ENCODE data around the gene SLC12A5.

Gene SLC12A5

DNA sequence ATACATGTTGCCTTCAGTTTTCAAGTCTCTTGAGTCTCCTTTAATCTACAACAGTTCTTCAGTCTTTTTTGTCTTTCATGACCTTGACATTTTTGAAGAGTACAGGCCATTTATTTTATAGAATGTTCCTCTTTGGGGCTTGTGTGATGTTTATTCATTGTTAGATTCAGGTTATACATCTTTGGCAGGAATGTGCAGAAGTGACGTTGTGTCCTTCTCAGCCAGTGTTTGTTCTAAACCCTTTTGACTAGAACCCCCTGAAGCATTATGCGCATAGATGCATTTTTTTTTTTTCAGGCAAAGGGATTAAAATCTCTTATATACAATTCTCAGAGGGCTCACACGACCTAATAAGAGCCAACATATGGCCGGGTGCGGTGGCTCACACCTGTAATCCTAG is 72.0 kb downstream of the SLC12A5 start:
- TF ChIP-seq REST (IDR thresholded peaks at IDR 0.05; ENCODE audit: insufficient read depth in 1 of 2, low read depth in 2 of 2, low read length in 2 of 2) (no peak), SIN3A (IDR thresholded peaks at IDR 0.05; ENCODE audit: borderline replicate concordance, insufficient read depth, low read length) (no peak), POLR2AphosphoS5 (IDR thresholded peaks at IDR 0.05; ENCODE audit: low read depth, low read length) (no peak), TAF1 (IDR thresholded peaks at IDR 0.05; ENCODE audit: borderline replicate concordance, insufficient read depth, low read length) (no peak), FOXP2 (optimal IDR thresholded peaks at IDR 0.05; ENCODE audit: borderline replicate concordance, extremely low read depth, extremely low read length, insufficient read depth) (no peak)

DNA sequence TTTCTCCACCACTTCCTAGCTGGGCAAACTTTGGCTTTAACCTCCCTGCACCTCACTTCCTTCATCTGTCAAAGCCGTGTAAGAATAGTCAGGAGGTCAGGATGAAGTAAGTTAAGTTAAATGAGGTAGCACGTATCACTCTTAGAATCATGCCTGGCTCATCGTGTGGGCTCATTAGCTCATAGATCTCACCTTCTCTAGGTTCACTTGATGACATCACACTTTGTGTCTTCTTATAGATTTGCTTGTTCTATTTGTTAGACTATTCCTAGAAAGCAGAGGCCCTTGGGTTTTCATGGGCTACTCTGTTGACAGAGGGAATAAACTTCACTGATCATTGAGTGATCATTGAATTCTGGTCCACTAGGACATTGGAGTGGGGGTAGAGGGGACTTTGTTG is 72.9 kb downstream of the SLC12A5 start:
- TF ChIP-seq POLR2AphosphoS5 (IDR thresholded peaks at IDR 0.05; ENCODE audit: low read depth, low read length) (no peak), TAF1 (IDR thresholded peaks at IDR 0.05; ENCODE audit: borderline replicate concordance, insufficient read depth, low read length) (no peak), REST (IDR thresholded peaks at IDR 0.05; ENCODE audit: insufficient read depth in 1 of 2, low read depth in 2 of 2, low read length in 2 of 2) (no peak), FOXP2 (optimal IDR thresholded peaks at IDR 0.05; ENCODE audit: borderline replicate concordance, extremely low read depth, extremely low read length, insufficient read depth) (no peak), SIN3A (IDR thresholded peaks at IDR 0.05; ENCODE audit: borderline replicate concordance, insufficient read depth, low read length) (no peak)

GRCh38 chr20:46102940-46103339 is 73.9 kb downstream of the SLC12A5 start:
- no peak for TF ChIP-seq TAF1 (IDR thresholded peaks at IDR 0.05; ENCODE audit: borderline replicate concordance, insufficient read depth, low read length)
- no peak for TF ChIP-seq REST (IDR thresholded peaks at IDR 0.05; ENCODE audit: insufficient read depth in 1 of 2, low read depth in 2 of 2, low read length in 2 of 2)
- no peak for TF ChIP-seq POLR2AphosphoS5 (IDR thresholded peaks at IDR 0.05; ENCODE audit: low read depth, low read length)
- TF ChIP-seq SIN3A (IDR thresholded peaks at IDR 0.05; ENCODE audit: borderline replicate concordance, insufficient read depth, low read length): no peak
- no peak for TF ChIP-seq FOXP2 (optimal IDR thresholded peaks at IDR 0.05; ENCODE audit: borderline replicate concordance, extremely low read depth, extremely low read length, insufficient read depth)

DNA sequence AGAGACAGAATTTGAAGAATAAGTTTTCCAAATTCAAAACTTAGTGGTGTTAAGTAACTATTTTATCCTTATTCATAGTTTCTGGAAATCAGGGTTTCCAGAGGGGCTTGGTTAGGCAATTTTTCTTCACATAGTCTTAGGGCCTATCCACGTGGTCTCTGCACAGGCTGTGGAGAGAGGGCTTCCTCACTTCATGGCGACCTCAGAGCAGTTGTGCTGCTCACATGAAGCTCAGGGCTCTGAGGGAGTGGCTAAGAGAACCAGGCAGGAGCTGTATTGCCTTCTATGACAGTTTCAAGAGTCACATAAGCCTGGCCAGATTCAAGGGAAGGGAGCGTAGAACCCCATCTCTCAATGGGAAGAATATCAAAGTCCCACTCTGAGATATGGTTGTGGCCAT is 75.2 kb downstream of the SLC12A5 start:
- TF ChIP-seq FOXP2 (optimal IDR thresholded peaks at IDR 0.05; ENCODE audit: borderline replicate concordance, extremely low read depth, extremely low read length, insufficient read depth) (no peak), TAF1 (IDR thresholded peaks at IDR 0.05; ENCODE audit: borderline replicate concordance, insufficient read depth, low read length) (no peak)

DNA sequence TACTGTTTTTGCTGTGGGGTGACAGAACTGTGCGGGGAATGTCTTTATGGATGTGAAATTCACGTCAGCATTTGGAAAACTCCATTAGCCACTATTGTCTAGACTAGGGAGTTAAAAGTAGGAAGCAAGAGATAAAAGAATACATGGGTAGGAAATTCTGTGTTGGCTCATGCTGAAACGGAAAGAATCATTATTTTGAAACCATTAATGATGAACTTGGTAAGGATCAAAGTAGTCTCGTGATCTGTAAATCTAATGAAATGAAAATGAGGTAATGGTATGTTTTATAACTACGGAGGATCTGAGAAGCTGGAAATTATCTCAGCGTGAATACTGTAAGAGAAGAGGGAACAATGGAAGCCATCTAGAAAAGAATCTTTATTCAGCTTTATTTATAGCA is 78.0 kb downstream of the SLC12A5 start:
- TF ChIP-seq FOXP2 (optimal IDR thresholded peaks at IDR 0.05; ENCODE audit: borderline replicate concordance, extremely low read depth, extremely low read length, insufficient read depth) (no peak), REST (IDR thresholded peaks at IDR 0.05; ENCODE audit: insufficient read depth in 1 of 2, low read depth in 2 of 2, low read length in 2 of 2) (no peak), POLR2AphosphoS5 (IDR thresholded peaks at IDR 0.05; ENCODE audit: low read depth, low read length) (no peak), SIN3A (IDR thresholded peaks at IDR 0.05; ENCODE audit: borderline replicate concordance, insufficient read depth, low read length) (no peak), TAF1 (IDR thresholded peaks at IDR 0.05; ENCODE audit: borderline replicate concordance, insufficient read depth, low read length) (no peak)
